Measurements from ENCODE around the gene TSR3.

DNA sequence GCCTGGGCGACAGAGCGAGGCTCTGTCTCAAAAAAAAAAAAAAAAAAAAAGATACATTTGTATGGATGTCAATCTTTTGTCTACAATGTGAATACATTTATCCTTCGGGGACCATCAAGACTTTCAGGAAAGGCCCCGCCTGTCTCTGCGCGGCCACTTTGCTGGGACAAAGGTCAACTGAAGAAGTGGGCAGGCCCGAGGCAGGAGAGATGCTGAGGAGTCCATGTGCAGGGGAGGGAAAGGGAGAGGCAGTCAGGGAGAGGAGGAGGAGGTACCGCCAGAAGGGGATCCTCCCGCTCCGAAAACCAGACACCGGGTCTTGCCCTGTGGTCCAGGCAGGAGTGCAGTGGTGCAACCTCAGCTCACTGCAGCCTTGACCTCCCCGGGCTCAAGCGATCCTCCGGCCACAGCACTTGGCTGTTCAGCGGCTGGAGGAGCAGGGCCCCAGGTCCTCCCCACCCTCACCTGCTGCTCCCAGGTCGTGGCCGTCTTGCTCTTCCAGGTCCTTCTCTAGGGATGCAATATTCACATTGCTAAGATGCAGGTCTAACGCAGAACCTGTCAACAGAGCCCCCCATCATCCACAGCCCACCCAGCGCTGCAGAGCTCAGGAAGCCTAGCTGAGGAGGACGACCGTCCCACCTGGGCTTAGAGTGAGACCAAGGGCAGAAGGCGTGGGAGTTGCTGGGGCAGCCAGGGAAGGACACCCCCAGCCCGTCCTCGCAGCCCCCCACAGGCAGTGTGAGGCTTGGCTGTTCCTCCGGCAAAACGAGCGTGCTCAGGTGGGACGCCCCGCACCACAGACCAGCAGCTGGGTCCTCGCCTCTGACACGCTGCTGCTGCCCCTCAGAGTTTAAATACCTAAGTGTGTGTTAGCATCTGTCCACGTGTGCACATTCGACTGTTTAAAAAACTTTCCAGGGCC, 19.6 kb upstream of the TSR3 start:
- no peak for TF ChIP-seq POLR2A (IDR thresholded peaks at IDR 0.05)
- TF ChIP-seq, protein P1, sequence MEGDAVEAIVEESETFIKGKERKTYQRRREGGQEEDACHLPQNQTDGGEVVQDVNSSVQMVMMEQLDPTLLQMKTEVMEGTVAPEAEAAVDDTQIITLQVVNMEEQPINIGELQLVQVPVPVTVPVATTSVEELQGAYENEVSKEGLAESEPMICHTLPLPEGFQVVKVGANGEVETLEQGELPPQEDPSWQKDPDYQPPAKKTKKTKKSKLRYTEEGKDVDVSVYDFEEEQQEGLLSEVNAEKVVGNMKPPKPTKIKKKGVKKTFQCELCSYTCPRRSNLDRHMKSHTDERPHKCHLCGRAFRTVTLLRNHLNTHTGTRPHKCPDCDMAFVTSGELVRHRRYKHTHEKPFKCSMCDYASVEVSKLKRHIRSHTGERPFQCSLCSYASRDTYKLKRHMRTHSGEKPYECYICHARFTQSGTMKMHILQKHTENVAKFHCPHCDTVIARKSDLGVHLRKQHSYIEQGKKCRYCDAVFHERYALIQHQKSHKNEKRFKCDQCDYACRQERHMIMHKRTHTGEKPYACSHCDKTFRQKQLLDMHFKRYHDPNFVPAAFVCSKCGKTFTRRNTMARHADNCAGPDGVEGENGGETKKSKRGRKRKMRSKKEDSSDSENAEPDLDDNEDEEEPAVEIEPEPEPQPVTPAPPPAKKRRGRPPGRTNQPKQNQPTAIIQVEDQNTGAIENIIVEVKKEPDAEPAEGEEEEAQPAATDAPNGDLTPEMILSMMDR (IDR thresholded peaks at IDR 0.05), result no peak

Data from thyroid gland (tissue), 4 donors.